GM13977 (cell line): ENCODE measurements around the gene ZNF277.

ENCODE experiments used
- DNase-seq: peaks from one replicate; pipeline ENCODE4 v3.0.0; 2012; ENCODE audit warnings: low spot score
- in situ Hi-C: fragments of 300-500 bp; cut with MboI; formaldehyde crosslinking; loops from one replicate; pipeline ENCODE4 v1.12.0; 2022; ENCODE audit warnings: low sequenced_read_pairs, low pct_unique_long_range_greater_than_20kb, mixed read lengths, inconsistent platforms; ENCODE audit not compliant: unreplicated experiment
- TF ChIP-seq, protein P1 (sequence below): IDR thresholded peaks from 2 replicates; pipeline ENCODE4 v1.5.1; 2012; ENCODE audit warnings: mild to moderate bottlenecking, control low read depth; ENCODE audit not compliant: insufficient read depth; ENCODE audit errors: extremely low read depth, missing control alignments

Gene ZNF277

DNA sequence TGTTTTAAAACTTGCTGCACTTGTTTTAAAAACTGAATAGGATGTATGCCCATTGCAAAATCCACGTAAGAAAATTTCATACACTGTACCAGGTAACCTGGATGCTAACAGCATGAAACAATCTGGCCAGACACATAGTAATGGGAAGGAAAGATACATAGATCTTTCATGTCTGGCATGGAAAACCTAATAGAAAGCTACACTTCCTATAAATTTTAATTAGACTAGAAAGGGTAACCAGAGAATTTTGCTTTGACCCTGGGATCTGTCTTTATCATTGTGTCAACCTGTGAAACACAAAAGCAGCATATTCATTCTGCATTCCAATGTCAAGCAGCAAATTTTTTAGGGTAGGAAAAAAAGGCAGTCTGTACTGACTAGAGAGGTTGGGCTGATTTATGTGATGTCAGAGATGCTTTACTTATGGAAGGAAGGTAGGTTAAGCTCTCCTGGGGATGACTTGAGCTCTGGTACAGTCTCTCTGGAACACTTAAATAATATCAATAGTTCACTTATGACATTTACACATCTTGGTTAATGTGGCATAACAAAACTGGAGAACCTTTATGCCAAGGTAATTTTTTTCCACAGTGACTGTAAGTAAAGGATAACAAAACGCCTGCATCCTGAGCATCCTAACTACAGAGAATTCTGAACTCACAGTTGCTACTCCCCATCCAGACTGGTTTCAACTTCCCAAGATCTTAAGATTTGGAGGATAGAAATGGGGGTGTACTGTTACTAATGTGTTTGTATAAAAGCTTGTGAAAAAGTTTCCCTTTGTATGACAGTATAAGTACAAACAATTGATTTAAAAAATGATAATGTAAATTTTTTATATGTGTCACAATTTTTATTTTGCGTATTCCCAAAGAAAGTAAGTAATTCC lies 45.0 kb upstream of the ZNF277 start:
- TF ChIP-seq, protein P1, sequence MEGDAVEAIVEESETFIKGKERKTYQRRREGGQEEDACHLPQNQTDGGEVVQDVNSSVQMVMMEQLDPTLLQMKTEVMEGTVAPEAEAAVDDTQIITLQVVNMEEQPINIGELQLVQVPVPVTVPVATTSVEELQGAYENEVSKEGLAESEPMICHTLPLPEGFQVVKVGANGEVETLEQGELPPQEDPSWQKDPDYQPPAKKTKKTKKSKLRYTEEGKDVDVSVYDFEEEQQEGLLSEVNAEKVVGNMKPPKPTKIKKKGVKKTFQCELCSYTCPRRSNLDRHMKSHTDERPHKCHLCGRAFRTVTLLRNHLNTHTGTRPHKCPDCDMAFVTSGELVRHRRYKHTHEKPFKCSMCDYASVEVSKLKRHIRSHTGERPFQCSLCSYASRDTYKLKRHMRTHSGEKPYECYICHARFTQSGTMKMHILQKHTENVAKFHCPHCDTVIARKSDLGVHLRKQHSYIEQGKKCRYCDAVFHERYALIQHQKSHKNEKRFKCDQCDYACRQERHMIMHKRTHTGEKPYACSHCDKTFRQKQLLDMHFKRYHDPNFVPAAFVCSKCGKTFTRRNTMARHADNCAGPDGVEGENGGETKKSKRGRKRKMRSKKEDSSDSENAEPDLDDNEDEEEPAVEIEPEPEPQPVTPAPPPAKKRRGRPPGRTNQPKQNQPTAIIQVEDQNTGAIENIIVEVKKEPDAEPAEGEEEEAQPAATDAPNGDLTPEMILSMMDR = no peak
- in situ Hi-C loops = no loop called here
- no peak for DNase-seq

DNA sequence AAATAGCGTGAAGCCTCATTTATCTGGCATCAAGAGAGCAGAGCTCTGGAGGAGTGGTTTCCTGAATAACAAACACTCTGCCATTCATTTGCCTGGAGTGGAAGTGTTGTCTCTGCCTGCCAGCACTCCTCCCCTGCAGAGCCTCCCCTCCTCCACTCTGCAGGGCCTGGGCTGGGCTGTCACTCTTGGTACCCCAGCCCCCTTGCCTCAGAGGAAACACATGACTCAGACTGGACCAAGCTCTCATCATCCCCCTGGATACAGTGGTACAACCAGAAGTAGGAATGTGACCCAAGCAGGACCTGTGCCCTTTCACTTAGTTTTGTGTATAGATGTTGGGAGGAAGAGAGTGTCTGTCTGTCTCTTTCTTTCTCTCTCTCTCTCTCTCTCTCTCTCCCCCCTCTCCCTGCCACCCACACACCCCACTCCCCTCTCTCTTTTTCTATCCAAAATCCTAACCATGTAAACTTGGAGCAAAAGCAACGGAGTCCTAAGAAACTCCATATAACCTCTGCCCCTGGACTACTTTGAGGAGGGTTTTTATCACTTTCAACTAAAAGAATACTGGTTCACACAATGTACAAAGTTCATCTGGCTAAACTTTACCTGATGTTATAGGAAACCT lies 44.2 kb upstream of the ZNF277 start:
- TF ChIP-seq, protein P1 = no peak
- in situ Hi-C loops = no loop called here
- no peak for DNase-seq

DNA sequence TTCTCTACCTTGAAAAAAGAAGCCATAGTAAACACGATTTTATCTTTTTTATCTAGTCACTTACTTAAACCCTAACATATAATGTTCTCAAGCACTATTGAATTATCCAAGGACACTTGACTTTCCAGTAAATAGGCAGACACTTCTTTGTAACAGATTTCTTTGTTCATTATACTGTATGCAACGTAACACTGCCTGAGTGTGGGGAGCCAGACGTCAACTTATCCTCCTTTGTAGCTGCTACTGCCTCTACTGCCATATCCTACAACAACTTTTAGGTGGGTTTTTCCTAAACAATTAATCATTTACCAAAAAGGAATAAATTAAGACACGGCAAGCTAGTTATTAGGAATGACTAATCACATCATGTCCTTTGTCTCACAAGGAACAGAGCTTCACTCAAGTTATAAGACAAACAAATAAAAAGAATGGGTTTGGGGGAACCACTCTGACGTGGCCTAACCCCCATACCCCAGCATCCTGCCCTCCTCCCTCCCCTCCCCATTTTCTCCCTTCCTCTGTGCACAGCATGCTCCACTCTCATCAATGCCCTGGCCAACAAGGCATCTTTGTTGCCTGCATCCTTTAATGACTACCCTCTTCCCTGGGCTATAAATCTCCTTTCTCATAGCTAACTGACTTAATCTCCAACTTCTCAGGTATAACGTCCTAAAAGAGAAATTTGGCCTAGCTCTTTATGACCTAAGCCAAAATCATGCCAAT lies 43.5 kb upstream of the ZNF277 start:
- TF ChIP-seq, protein P1 = no peak
- no peak for DNase-seq
- in situ Hi-C loops = no loop called here

DNA sequence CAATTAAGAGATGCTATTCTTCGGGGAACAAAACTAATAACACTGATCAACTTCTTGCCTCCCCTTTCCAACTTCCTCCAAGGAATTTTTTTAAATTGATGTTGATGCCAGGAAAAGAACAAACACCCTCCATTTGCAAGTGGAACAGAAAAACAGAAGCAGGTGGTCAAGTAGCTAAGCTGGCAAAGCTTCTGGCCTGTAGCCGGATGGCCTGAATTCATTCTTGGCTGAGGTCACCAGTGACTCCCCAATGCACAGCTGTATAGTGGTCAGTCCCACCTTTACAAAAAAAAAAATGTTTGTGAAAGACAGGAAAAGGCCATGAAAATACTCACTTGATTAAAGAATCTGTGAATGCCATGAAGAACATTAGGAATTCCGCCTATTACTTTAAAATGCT lies 39.3 kb upstream of the ZNF277 start:
- TF ChIP-seq, protein P1 = no peak
- in situ Hi-C loops = no loop called here
- DNase-seq = no peak

DNA sequence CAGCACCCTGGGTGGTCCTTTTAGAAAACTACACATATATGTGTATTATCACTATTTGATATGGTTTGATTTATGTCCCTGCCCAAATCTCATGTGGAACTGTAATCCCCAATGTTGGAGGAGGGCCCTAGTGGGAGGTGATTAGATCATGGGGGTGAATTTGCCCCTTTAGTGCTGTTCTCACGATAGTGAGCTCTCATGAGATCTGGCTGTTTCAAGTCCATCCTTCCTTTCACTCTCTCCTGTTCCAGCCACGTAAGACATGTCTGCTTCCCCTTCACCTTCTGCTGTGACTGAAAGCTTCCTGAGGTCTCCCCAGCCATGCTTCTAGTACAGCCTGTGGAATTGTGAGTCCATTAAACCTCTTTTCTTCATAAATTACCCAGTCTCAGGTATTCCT lies 37.6 kb upstream of the ZNF277 start:
- DNase-seq = no peak
- in situ Hi-C loops = no loop called here
- TF ChIP-seq, protein P1 = no peak

DNA sequence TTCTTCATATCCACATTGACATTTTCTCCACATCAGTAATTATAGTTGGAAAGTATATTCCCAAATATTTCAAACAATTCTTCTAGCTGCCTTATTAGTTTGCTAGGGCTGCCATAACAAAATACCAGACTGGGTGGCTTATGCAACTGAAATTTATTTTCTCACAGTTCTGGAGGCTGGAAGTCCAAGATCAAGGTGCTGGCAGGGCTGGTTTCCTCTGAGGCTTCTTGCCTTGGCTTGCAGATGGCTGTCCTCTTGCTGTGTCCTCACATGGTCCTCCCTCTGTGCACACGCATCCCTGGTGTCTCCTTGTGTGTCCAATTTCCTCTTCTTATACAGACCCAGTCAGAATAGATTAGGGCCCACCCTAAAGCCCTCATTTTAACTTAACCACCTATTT lies 34.8 kb upstream of the ZNF277 start:
- TF ChIP-seq, protein P1 = no peak
- in situ Hi-C loops = no loop called here
- no peak for DNase-seq
